Loucy (cell line): ENCODE results near the gene XPO5.

Experiments used
- H2AFZ ChIP-seq: fragments of 200-600 bp; sonication (generic); 2 replicates; pipeline ENCODE4 v1.6.0; 2016; ENCODE audit warnings: antibody characterized with exemption, mild to moderate bottlenecking, low read length, moderate library complexity
- H3F3A ChIP-seq: fragments of 200-600 bp; 2 replicates; pipeline ENCODE4 v1.6.0; 2016; ENCODE audit warnings: antibody characterized with exemption, low read depth, mild to moderate bottlenecking
- H3K27me3 ChIP-seq: fragments of 200-600 bp; sonication (generic); 2 replicates; pipeline ENCODE4 v1.6.1; 2014; ENCODE audit warnings: low read length, mild to moderate bottlenecking; ENCODE audit not compliant: insufficient read depth, poor library complexity, severe bottlenecking
- H3K36me3 ChIP-seq: fragments of 200-600 bp; sonication (generic); 2 replicates; pipeline ENCODE4 v1.6.1; 2016; ENCODE audit warnings: low read length; ENCODE audit not compliant: insufficient read depth
- H3K4me1 ChIP-seq: fragments of 200-600 bp; sonication (generic); 2 replicates; pipeline ENCODE4 v1.5.1; 2014; ENCODE audit warnings: low read length, mild to moderate bottlenecking; ENCODE audit not compliant: insufficient read depth, poor library complexity, severe bottlenecking
- H3K4me2 ChIP-seq: fragments of 200-600 bp; sonication (generic); 2 replicates; pipeline ENCODE4 v1.6.0; 2014; ENCODE audit warnings: antibody characterized with exemption, low read length, low read depth, mild to moderate bottlenecking; ENCODE audit not compliant: poor library complexity, severe bottlenecking
- H3K4me3 ChIP-seq: fragments of 200-600 bp; sonication (generic); 2 replicates; pipeline ENCODE4 v1.5.1; 2014; ENCODE audit warnings: low read length, mild to moderate bottlenecking, mixed read lengths; ENCODE audit not compliant: poor library complexity, severe bottlenecking
- H3K79me2 ChIP-seq: fragments of 200-600 bp; sonication (generic); 2 replicates; pipeline ENCODE4 v1.6.1; 2014; ENCODE audit warnings: low read length; ENCODE audit not compliant: insufficient read depth
- H3K9ac ChIP-seq: fragments of 200-600 bp; sonication (generic); 2 replicates; pipeline ENCODE4 v1.6.0; 2014; ENCODE audit warnings: mild to moderate bottlenecking, low read depth, low read length, moderate library complexity; ENCODE audit not compliant: poor library complexity, severe bottlenecking
- H3K9me2 ChIP-seq: fragments of 200-600 bp; sonication (generic); replicated peaks from 2 replicates; pipeline ENCODE4 v1.6.1; 2016; ENCODE audit warnings: low read depth, low read length, mixed read lengths
- H3K9me3 ChIP-seq: fragments of 200-600 bp; sonication (generic); 2 replicates; pipeline ENCODE4 v1.6.1; 2014; ENCODE audit warnings: mild to moderate bottlenecking, antibody characterized with exemption, low read length, low read depth; ENCODE audit not compliant: insufficient read depth
- H4K20me1 ChIP-seq: fragments of 200-600 bp; sonication (generic); 2 replicates; pipeline ENCODE4 v1.6.0; 2014; ENCODE audit warnings: antibody characterized with exemption, low read length, mild to moderate bottlenecking; ENCODE audit not compliant: insufficient read depth, poor library complexity, severe bottlenecking
- EZH2phosphoT487 ChIP-seq: fragments of 200-600 bp; IDR thresholded peaks from 2 replicates; pipeline ENCODE4 v1.6.1; 2018; ENCODE audit warnings: antibody characterized with exemption, mild to moderate bottlenecking, moderate library complexity, borderline replicate concordance
- TF ChIP-seq, protein P1 (sequence below): fragments of 200-600 bp; sonication (generic); conservative IDR thresholded peaks from 2 replicates; pipeline ENCODE4 v1.5.1; 2014; ENCODE audit warnings: mild to moderate bottlenecking, antibody characterized with exemption, low read length

The XPO5 gene

DNA sequence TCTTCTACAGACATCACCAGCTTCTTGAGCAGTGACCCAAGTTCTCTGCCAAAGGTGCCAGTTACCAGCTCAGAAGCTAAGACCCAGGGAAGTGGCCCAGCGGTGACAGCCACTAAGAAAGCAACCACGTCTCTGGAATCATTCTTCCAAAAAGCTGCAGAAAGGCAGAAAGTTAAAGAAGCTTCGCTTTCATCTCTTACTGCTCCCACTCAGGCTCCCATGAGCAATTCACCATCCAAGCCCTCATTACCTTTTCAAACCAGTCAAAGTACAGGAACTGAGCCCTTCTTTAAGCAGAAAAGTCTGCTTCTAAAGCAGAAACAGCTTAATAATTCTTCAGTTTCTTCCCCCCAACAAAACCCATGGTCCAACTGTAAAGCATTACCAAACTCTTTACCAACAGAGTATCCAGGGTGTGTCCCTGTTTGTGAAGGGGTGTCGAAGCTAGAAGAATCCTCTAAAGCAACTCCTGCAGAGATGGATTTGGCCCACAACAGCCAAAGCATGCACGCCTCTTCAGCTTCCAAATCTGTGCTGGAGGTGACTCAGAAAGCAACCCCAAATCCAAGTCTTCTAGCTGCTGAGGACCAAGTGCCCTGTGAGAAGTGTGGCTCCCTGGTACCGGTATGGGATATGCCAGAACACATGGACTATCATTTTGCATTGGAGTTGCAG lies 38.0 kb upstream of the XPO5 start:
- Histone ChIP-seq H3K4me2 (no peak overlapping the region), H3K27me3 (no peaks in the 10 kb centered on the region), H3K9me3 (no peaks in the 10 kb centered on the region), H3F3A (no peaks in the 10 kb centered on the region), H3K36me3 (peaks cover 52% of the 10 kb centered on the region; the same call in 1 of the 2 replicates), H2AFZ (no peak overlapping the region), H3K4me3 (no peak overlapping the region), H4K20me1 (no peaks in the 10 kb centered on the region), H3K4me1 (no peaks in the 10 kb centered on the region), H3K9ac (no peak overlapping the region), H3K9me2 (no peaks in the 10 kb centered on the region), H3K79me2 (no peaks in the 10 kb centered on the region)
- TF ChIP-seq, protein P1, sequence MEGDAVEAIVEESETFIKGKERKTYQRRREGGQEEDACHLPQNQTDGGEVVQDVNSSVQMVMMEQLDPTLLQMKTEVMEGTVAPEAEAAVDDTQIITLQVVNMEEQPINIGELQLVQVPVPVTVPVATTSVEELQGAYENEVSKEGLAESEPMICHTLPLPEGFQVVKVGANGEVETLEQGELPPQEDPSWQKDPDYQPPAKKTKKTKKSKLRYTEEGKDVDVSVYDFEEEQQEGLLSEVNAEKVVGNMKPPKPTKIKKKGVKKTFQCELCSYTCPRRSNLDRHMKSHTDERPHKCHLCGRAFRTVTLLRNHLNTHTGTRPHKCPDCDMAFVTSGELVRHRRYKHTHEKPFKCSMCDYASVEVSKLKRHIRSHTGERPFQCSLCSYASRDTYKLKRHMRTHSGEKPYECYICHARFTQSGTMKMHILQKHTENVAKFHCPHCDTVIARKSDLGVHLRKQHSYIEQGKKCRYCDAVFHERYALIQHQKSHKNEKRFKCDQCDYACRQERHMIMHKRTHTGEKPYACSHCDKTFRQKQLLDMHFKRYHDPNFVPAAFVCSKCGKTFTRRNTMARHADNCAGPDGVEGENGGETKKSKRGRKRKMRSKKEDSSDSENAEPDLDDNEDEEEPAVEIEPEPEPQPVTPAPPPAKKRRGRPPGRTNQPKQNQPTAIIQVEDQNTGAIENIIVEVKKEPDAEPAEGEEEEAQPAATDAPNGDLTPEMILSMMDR = no peak
- TF ChIP-seq EZH2phosphoT487 = no peak

DNA sequence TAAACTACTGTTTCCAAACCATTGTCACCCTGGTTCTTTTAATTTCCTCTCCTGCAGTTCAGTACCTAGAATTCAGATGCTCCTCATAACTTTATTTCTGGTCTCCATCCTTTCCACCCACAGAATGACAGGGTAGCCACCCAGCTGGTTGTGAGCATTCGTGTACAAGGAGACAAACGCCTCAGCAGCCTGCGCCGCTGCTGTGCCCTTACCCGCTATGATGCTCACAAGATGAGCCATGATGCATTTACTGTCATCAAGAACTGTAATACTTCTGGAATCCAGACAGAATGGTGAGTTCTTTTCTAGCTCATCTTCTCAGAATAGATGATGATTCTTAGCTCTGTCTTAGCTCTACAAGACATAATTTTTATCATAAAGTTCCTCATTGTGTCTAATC lies 34.6 kb upstream of the XPO5 start:
- H2AFZ ChIP-seq = no peak overlapping the region
- no peaks in the 10 kb centered on the region for H3K79me2 ChIP-seq
- no peak for TF ChIP-seq EZH2phosphoT487
- TF ChIP-seq, protein P1 = no peak

DNA sequence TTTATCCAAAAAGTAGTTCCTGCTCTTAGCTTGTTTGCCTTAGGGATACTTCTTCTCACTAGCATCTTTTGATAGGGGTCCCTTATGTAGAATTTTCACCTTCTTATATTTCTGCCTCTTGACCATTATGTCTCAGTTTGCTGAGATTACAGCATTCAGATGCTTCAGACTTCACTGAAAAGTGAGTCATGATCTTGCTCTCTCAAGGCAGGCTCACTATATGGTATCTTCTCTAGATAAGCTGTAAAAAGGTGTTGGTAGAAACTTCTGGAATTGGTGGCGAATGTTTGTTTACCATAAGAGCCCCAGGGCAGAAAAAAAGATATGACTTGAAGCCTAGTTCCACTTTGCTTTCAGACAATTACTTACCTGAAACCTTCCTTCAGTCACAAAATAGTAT lies 33.6 kb upstream of the XPO5 start:
- TF ChIP-seq, protein P1 = no peak
- TF ChIP-seq EZH2phosphoT487 = no peak
- no peaks in the 10 kb centered on the region for H3K4me1 ChIP-seq
- no peak overlapping the region for H3K9ac ChIP-seq
- H3K27me3 ChIP-seq = no peaks in the 10 kb centered on the region
- H3K36me3 ChIP-seq = peaks cover 66% of the 10 kb centered on the region
- no peak overlapping the region for H3K4me2 ChIP-seq
- no peak overlapping the region for H2AFZ ChIP-seq
- no peak overlapping the region for H3K4me3 ChIP-seq
- H3K9me2 ChIP-seq = no peaks in the 10 kb centered on the region
- no peaks in the 10 kb centered on the region for H3K79me2 ChIP-seq
- H4K20me1 ChIP-seq = no peaks in the 10 kb centered on the region
- no peaks in the 10 kb centered on the region for H3K9me3 ChIP-seq
- no peaks in the 10 kb centered on the region for H3F3A ChIP-seq

More for the DNA sequence above, 34.6 kb upstream of the XPO5 start:
- H3K36me3 ChIP-seq = peaks cover 66% of the 10 kb centered on the region; the same call in 1 of the 2 replicates
- no peaks in the 10 kb centered on the region for H3F3A ChIP-seq
- H3K4me1 ChIP-seq = no peaks in the 10 kb centered on the region
- H3K9ac ChIP-seq = no peak overlapping the region
- no peaks in the 10 kb centered on the region for H3K9me3 ChIP-seq
- H3K4me3 ChIP-seq = no peak overlapping the region
- no peaks in the 10 kb centered on the region for H3K27me3 ChIP-seq
- no peaks in the 10 kb centered on the region for H3K9me2 ChIP-seq
- H3K4me2 ChIP-seq = no peak overlapping the region
- no peaks in the 10 kb centered on the region for H4K20me1 ChIP-seq
